H1 (cell line): ENCODE results near the gene DISC1. TPM values are rescaled to one million over a fixed set of nuclear protein-coding genes. Genes with fewer than 3 reads are reported as not detected.

Experiments used
- CTCF ChIA-PET: fragments of 300-600 bp; sonication (Branson Sonifier 250); formaldehyde crosslinking; loops from one replicate; lab custom pipeline; 2021; ENCODE audit not compliant: partially characterized antibody; lab: Charles Lee
- POLR2A ChIA-PET: fragments of 300-600 bp; sonication (Branson Sonifier 250); formaldehyde crosslinking; loops from one replicate; lab custom pipeline; 2021; ENCODE audit warnings: inconsistent platforms; ENCODE audit not compliant: partially characterized antibody; lab: Charles Lee
- DNase-seq, 2 experiments: peaks; one replicate each; pipeline versions ENCODE4 v3.0.0 to v3.0.0-alpha.2; 2010 to 2022; ENCODE audit warnings: low spot score in 2 of 2, low read depth in 1 of 2, mixed read lengths in 1 of 2
- FAIRE-seq: peaks from 2 replicates; lab custom pipeline; 2011; peaks lifted over from hg19 to GRCh38; lab: Jason Lieb, UNC
- H2AFZ ChIP-seq: 2 replicates; pipeline ENCODE4 v1.8.1; 2012; ENCODE audit warnings: low read length, inconsistent platforms
- H2AK5ac ChIP-seq: 2 replicates; pipeline ENCODE4 v1.6.1; 2013; ENCODE audit warnings: low read depth, low read length
- H2BK120ac ChIP-seq: replicated peaks from 2 replicates; pipeline ENCODE3; 2013; ENCODE audit warnings: low read depth, low read length, inconsistent platforms
- H2BK12ac ChIP-seq: 2 replicates; pipeline ENCODE4 v1.6.1; 2013; ENCODE audit warnings: low read depth, low read length
- H2BK15ac ChIP-seq: 2 replicates; pipeline ENCODE4 v1.6.1; 2013; ENCODE audit warnings: low read length
- H2BK20ac ChIP-seq: 2 replicates; pipeline ENCODE4 v1.6.1; 2013; ENCODE audit warnings: low read length
- H2BK5ac ChIP-seq: 2 replicates; pipeline ENCODE4 v1.6.1; 2013; ENCODE audit warnings: low read depth, low read length
- H3K14ac ChIP-seq: 2 replicates; pipeline ENCODE4 v1.6.1; 2013; ENCODE audit warnings: inconsistent platforms; ENCODE audit not compliant: insufficient read length
- H3K18ac ChIP-seq: 2 replicates; pipeline ENCODE4 v1.6.1; 2013; ENCODE audit warnings: low read length; ENCODE audit errors: extremely low read depth
- H3K23ac ChIP-seq: 2 replicates; pipeline ENCODE4 v1.6.1; 2013; ENCODE audit warnings: inconsistent platforms; ENCODE audit not compliant: insufficient read length
- H3K23me2 ChIP-seq: 2 replicates; pipeline ENCODE4 v1.6.1; 2013; ENCODE audit warnings: low read depth, low read length
- H3K27ac ChIP-seq: 2 replicates; pipeline ENCODE4 v1.6.1; 2011; ENCODE audit warnings: low read depth, low read length, inconsistent platforms
- H3K27me3 ChIP-seq, 4 experiments: replicated peaks in 1 of 4; 1 replicate in 1 of 4; 2 replicates in 3 of 4; pipeline versions ENCODE4 v1.6.1 to v1.8.1; 2011 to 2013; ENCODE audit warnings: low read length in 3 of 4, mild to moderate bottlenecking in 3 of 4, inconsistent platforms in 2 of 4, mixed read lengths in 2 of 4, moderate library complexity in 1 of 4; ENCODE audit not compliant: control insufficient read depth in 3 of 4, insufficient read depth in 3 of 4; ENCODE audit errors: extremely low read depth in 1 of 4
- H3K36me3 ChIP-seq, 4 experiments: 2 replicates each; pipeline versions ENCODE4 v1.6.1 to v1.8.1; 2011 to 2013; ENCODE audit warnings: mild to moderate bottlenecking in 4 of 4, low read length in 3 of 4, moderate library complexity in 2 of 4, control low read depth in 1 of 4, inconsistent platforms in 1 of 4; ENCODE audit not compliant: insufficient read depth in 4 of 4, control insufficient read depth in 2 of 4
- H3K4ac ChIP-seq: replicated peaks from 2 replicates; pipeline ENCODE3; 2013; ENCODE audit warnings: low read length, low read depth, mixed read lengths, inconsistent platforms; ENCODE audit not compliant: insufficient read length
- H3K4me1 ChIP-seq, 4 experiments: replicated peaks in 1 of 4; 1 replicate in 1 of 4; 2 replicates in 3 of 4; pipeline versions ENCODE4 v1.6.1 to v1.8.1; 2011 to 2013; ENCODE audit warnings: low read length in 3 of 4, inconsistent platforms in 2 of 4, mixed read lengths in 1 of 4; ENCODE audit not compliant: insufficient read depth in 4 of 4, control insufficient read depth in 3 of 4
- H3K4me2 ChIP-seq, 2 experiments: 2 replicates each; pipeline versions ENCODE4 v1.6.1 to v1.8.1; 2011 to 2013; ENCODE audit warnings: low read depth in 2 of 2, low read length in 2 of 2, control low read depth in 1 of 2, inconsistent platforms in 1 of 2, mild to moderate bottlenecking in 1 of 2; ENCODE audit not compliant: insufficient read depth in 1 of 2
- H3K4me3 ChIP-seq, 4 experiments: fragments of 200-600, 300-600 bp in 1 of 4; sonication (generic), shearing (Covaris generic), sonication (Bioruptor Twin) in 1 of 4; 2 replicates each; pipeline versions ENCODE4 v1.5.1 to v1.8.1; 2011 to 2016; ENCODE audit warnings: low read length in 4 of 4, low read depth in 3 of 4, control low read depth in 2 of 4, inconsistent platforms in 2 of 4, mild to moderate bottlenecking in 2 of 4, mixed read lengths in 1 of 4, moderate library complexity in 1 of 4; ENCODE audit not compliant: insufficient read depth in 2 of 4; ENCODE audit errors: extremely low read depth in 1 of 4
- H3K56ac ChIP-seq: replicated peaks from 2 replicates; pipeline ENCODE3; 2013; ENCODE audit warnings: low read depth, mild to moderate bottlenecking, mixed read lengths, low read length, inconsistent platforms; ENCODE audit not compliant: insufficient read length
- H3K79me1 ChIP-seq: 2 replicates; pipeline ENCODE4 v1.6.1; 2013; ENCODE audit warnings: low read depth, low read length, control low read depth
- H3K79me2 ChIP-seq, 2 experiments: 2 replicates each; pipeline versions ENCODE4 v1.6.1 to v1.8.1; 2012 to 2013; ENCODE audit warnings: low read length in 2 of 2, mild to moderate bottlenecking in 2 of 2, inconsistent platforms in 1 of 2; ENCODE audit not compliant: insufficient read depth in 2 of 2, control insufficient read depth in 1 of 2
- H3K9ac ChIP-seq, 4 experiments: replicated peaks in 1 of 4; 1 replicate in 1 of 4; 2 replicates in 3 of 4; pipeline versions ENCODE4 v1.6.1 to v1.8.1; 2011 to 2013; ENCODE audit warnings: low read depth in 3 of 4, low read length in 3 of 4, control low read depth in 2 of 4, mild to moderate bottlenecking in 2 of 4, moderate library complexity in 2 of 4, inconsistent platforms in 1 of 4; ENCODE audit errors: extremely low read depth in 1 of 4
- H3K9me3 ChIP-seq, 2 experiments: 2 replicates each; pipeline versions ENCODE4 v1.6.1 to v1.8.1; 2012 to 2013; ENCODE audit warnings: mild to moderate bottlenecking in 2 of 2, moderate library complexity in 2 of 2, control low read depth in 1 of 2, inconsistent platforms in 1 of 2, low read depth in 1 of 2, low read length in 1 of 2, mixed read lengths in 1 of 2; ENCODE audit not compliant: insufficient read depth in 2 of 2
- H4K20me1 ChIP-seq, 2 experiments: replicated peaks in 1 of 2; 2 replicates each; pipeline versions ENCODE3 to v1.8.1; 2011 to 2013; ENCODE audit warnings: inconsistent platforms in 2 of 2, low read length in 2 of 2, mild to moderate bottlenecking in 1 of 2; ENCODE audit not compliant: insufficient read depth in 2 of 2, control insufficient read depth in 1 of 2
- H4K5ac ChIP-seq: 2 replicates; pipeline ENCODE4 v1.6.1; 2013; ENCODE audit warnings: low read length, low read depth, mixed read lengths, inconsistent platforms; ENCODE audit not compliant: insufficient read length
- H4K8ac ChIP-seq: 2 replicates; pipeline ENCODE4 v1.8.0; 2013; ENCODE audit warnings: mild to moderate bottlenecking, moderate library complexity, low read length, inconsistent platforms; ENCODE audit not compliant: insufficient read depth; ENCODE audit errors: extremely low read depth
- H4K91ac ChIP-seq: replicated peaks from 2 replicates; pipeline ENCODE3; 2013; ENCODE audit warnings: low read length, mixed read lengths, inconsistent platforms; ENCODE audit not compliant: insufficient read length
- JUND ChIP-seq: IDR thresholded peaks from 2 replicates; pipeline ENCODE4 v1.6.1; 2011; ENCODE audit warnings: mild to moderate bottlenecking, improper control_type of control experiment, low read length
- KDM4A ChIP-seq: IDR thresholded peaks from one replicate; pipeline ENCODE4 v1.7.1; 2012; ENCODE audit warnings: low read depth, mild to moderate bottlenecking, moderate library complexity, low read length, inconsistent platforms; ENCODE audit not compliant: severe bottlenecking
- RAD21 ChIP-seq, 2 experiments: IDR thresholded peaks in 1 of 2; conservative IDR thresholded peaks in 1 of 2; 2 replicates each; pipeline ENCODE4 v1.6.1; 2011; ENCODE audit warnings: low read depth in 2 of 2, low read length in 2 of 2, improper control_type of control experiment in 1 of 2, inconsistent platforms in 1 of 2, mild to moderate bottlenecking in 1 of 2, moderate library complexity in 1 of 2
- SRF ChIP-seq: IDR thresholded peaks from 2 replicates; pipeline ENCODE4 v1.6.1; 2011; ENCODE audit warnings: mild to moderate bottlenecking, low read depth, low read length, moderate library complexity
- WGBS, 2 experiments: shearing (Covaris generic) in 1 of 2; methylation state at CpG; one replicate each; pipeline versions ENCODE4 v1.1.6 to v1.1.7; 2013 to 2015; ENCODE audit warnings: low lambda C conversion rate in 2 of 2, mixed read lengths in 2 of 2, inconsistent platforms in 1 of 2, low coverage in 1 of 2, missing lambda C conversion rate in 1 of 2; ENCODE audit not compliant: insufficient replicate concordance in 2 of 2, insufficient coverage in 1 of 2, insufficient read length in 1 of 2; ENCODE audit errors: extremely low coverage in 1 of 2, missing lambda C conversion rate in 1 of 2; 5-methylcytosine and 5-hydroxymethylcytosine counted together
- polyA plus RNA-seq, 7 experiments: library from polyadenylated mRNA; depleted of rRNA in 3 of 7; stranded (reverse) in 5 of 7; unstranded in 2 of 7; fragments of >200 nt in 5 of 7; fragments of 200-250 nt in 2 of 7; gene quantifications; 1 replicate in 5 of 7; 2 replicates in 1 of 7; 4 replicates in 1 of 7; pipeline versions ENCODE4 v1.2.1 to v1.2.3, GENCODE V29; 2011 to 2013; ENCODE audit warnings: missing spikeins in 2 of 7, mixed read lengths in 2 of 7
- total RNA-seq: library from RNA; stranded (reverse); fragmentation: NEBNext Ultra II Directional; extraction: Animal tissue kit (Norgen Biotek cat#: 25700); gene quantifications from 2 replicates; pipeline ENCODE4 v1.2.1, GENCODE V29; 2021
- TF ChIP-seq, protein P1 (sequence below), 3 experiments: IDR thresholded peaks; 1 replicate in 2 of 3; 2 replicates in 1 of 3; pipeline versions ENCODE4 v1.5.1 to v1.6.1; 2011; ENCODE audit warnings: low read length in 3 of 3, mild to moderate bottlenecking in 3 of 3, inconsistent platforms in 2 of 3, low read depth in 1 of 3, moderate library complexity in 1 of 3; ENCODE audit not compliant: insufficient read depth in 1 of 3; ENCODE audit errors: control extremely low read depth in 1 of 3

Gene DISC1
- total and polyA plus RNA-seq, 2 of the 8 experiments (the other 6 are each of a cell fraction or from before 2014, with no cell fraction given): 1.1 to 3.5 TPM

DNA sequence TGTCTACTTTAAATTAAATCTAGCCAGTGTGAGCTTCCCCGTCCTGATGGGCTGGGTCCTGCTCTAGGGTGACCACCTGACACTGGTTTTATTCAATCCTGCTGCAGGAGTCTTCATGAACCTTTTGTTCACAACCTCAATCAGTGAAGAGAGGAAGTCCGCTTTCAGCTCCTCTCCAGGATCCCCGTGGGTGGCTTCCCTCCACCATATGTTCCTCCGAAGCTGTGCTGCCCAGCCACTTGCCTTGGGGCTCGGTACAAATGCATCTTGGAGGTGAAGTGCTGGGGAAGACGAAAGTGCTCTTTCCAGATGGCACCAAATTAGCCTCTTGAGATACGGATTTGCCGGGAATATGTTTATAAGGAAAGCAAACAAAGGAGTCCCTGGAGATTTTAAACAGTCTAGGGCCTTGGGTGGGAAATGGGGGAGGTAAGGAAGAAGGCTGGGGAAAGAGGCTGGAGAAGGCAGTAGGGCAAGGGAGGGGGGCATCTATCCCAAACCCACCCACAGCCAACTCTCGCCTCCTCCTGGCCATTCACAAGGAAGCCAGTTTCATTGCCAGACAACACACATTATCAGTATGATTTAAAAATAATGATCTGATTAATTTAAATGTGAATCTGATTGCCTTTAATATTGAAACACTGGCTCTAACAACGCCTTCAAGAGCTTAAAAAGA is 430.8 kb downstream of the DISC1 start:
- H3K4me3 ChIP-seq: no peak overlapping the region
- DNase-seq: no peak

More for the DNA sequence above, 430.8 kb downstream of the DISC1 start:
- H3K79me2 ChIP-seq: no peaks in the 10 kb centered on the region
- no peak overlapping the region for H3K23ac ChIP-seq
- H3K14ac ChIP-seq: no peak overlapping the region
- no peak overlapping the region for H2BK5ac ChIP-seq
- ChIA-PET CTCF (interaction anchor here (0.9 to 1.6 kb wide), 8 partner anchors 10 to 187 kb away, joined by 3 to 4 read pairs (median 3); no protein-coding TSS in a partner anchor), POLR2A (no interaction called here)
- no peak overlapping the region for H4K8ac ChIP-seq
- H3K4me1 ChIP-seq: peaks cover 0 to 6% (median 3%) of the 10 kb centered on the region in 4 experiments; a peak in 3 of 7 replicates
- no peak overlapping the region for H2BK120ac ChIP-seq
- H2AFZ ChIP-seq: peak overlapping the region; percentile 20; the same call in 1 of the 2 replicates
- H3K27me3 ChIP-seq: peaks cover 0 to 2% (median 0%) of the 10 kb centered on the region in 4 experiments; a peak in 4 of 7 replicates
- H2AK5ac ChIP-seq: no peak overlapping the region
- H3K23me2 ChIP-seq: no peaks in the 10 kb centered on the region
- H4K91ac ChIP-seq: no peak overlapping the region
- H3K18ac ChIP-seq: no peak overlapping the region
- H2BK12ac ChIP-seq: no peak overlapping the region
- TF ChIP-seq, protein P1, sequence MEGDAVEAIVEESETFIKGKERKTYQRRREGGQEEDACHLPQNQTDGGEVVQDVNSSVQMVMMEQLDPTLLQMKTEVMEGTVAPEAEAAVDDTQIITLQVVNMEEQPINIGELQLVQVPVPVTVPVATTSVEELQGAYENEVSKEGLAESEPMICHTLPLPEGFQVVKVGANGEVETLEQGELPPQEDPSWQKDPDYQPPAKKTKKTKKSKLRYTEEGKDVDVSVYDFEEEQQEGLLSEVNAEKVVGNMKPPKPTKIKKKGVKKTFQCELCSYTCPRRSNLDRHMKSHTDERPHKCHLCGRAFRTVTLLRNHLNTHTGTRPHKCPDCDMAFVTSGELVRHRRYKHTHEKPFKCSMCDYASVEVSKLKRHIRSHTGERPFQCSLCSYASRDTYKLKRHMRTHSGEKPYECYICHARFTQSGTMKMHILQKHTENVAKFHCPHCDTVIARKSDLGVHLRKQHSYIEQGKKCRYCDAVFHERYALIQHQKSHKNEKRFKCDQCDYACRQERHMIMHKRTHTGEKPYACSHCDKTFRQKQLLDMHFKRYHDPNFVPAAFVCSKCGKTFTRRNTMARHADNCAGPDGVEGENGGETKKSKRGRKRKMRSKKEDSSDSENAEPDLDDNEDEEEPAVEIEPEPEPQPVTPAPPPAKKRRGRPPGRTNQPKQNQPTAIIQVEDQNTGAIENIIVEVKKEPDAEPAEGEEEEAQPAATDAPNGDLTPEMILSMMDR (IDR thresholded peaks at IDR 0.05; ENCODE audit: control extremely low read depth in 1 of 3, insufficient read depth in 1 of 3, low read depth in 1 of 3, low read length in 3 of 3): peak in 2 of 3 experiments; percentile 30 to 31; a peak in 2 of 4 replicates
- TF ChIP-seq SRF: no peak
- no peak for TF ChIP-seq KDM4A
- peak; percentile 35 to 49 for TF ChIP-seq RAD21 (IDR thresholded peaks at IDR 0.05 in 1 of 2, conservative IDR thresholded peaks at IDR 0.05 in 1 of 2; ENCODE audit: low read depth in 2 of 2, low read length in 2 of 2)
- no peak for TF ChIP-seq JUND
- no peak overlapping the region for H2BK15ac ChIP-seq
- no peak overlapping the region for H3K9ac ChIP-seq
- no peaks in the 10 kb centered on the region for H4K20me1 ChIP-seq
- H4K5ac ChIP-seq: no peak overlapping the region
- WGBS, 2 experiments: 81% methylated on average over 10 of the region's 10 CpGs; no CpG with 5 or more reads in 1 of the 2 experiments
- no peak overlapping the region for H3K56ac ChIP-seq
- no peaks in the 10 kb centered on the region for H3K79me1 ChIP-seq
- no peaks in the 10 kb centered on the region; a peak in 1 of 8 replicates for H3K36me3 ChIP-seq
- H2BK20ac ChIP-seq: no peak overlapping the region
- H3K27ac ChIP-seq: no peak overlapping the region
- H3K9me3 ChIP-seq: no peaks in the 10 kb centered on the region
- no peak for FAIRE-seq
- no peak overlapping the region for H3K4me2 ChIP-seq
- H3K4ac ChIP-seq: no peak overlapping the region
